Neural cell (in vitro differentiated cells): ENCODE data around the gene LILRB2. TPM values are rescaled to one million over a fixed set of nuclear protein-coding genes. Genes with fewer than 3 reads are reported as not detected.
"Not testable (repeated sequence)": the region's sequence is repeated elsewhere in the genome, so short reads cannot be mapped to it uniquely, and the experiment has no call there.

Experiments
- H2AFZ ChIP-seq: fragments of 200-600, 300-800 bp; sonication (generic), shearing (Covaris generic); 2 replicates; pipeline ENCODE4 v1.6.0; 2014; ENCODE audit warnings: low read depth, mild to moderate bottlenecking, antibody characterized with exemption, low read length, moderate library complexity
- H3F3A ChIP-seq: fragments of 200-600 bp; shearing (Covaris generic); 2 replicates; pipeline ENCODE4 v1.6.1; 2016; ENCODE audit warnings: mild to moderate bottlenecking, moderate library complexity, mixed read lengths, antibody characterized with exemption, low read length; ENCODE audit not compliant: insufficient read depth, poor library complexity, severe bottlenecking
- H3K27ac ChIP-seq: fragments of 200-600, 300-800 bp; sonication (generic), shearing (Covaris generic); 2 replicates; pipeline ENCODE4 v1.5.1; 2014; ENCODE audit warnings: mild to moderate bottlenecking, low read length, moderate library complexity
- H3K27me3 ChIP-seq: fragments of 300-800, 200-600 bp; sonication (generic), shearing (Covaris generic); 2 replicates; pipeline ENCODE4 v1.6.0; 2014; ENCODE audit warnings: mild to moderate bottlenecking, low read depth, low read length, moderate library complexity; ENCODE audit not compliant: insufficient read depth
- H3K36me3 ChIP-seq: fragments of 300-800, 200-600 bp; sonication (generic), shearing (Covaris generic); 2 replicates; pipeline ENCODE4 v1.5.1; 2014; ENCODE audit warnings: mild to moderate bottlenecking, antibody characterized with exemption, low read length, moderate library complexity; ENCODE audit not compliant: insufficient read depth
- H3K4me2 ChIP-seq: fragments of 300-800, 200-600 bp; sonication (generic), shearing (Covaris generic); 2 replicates; pipeline ENCODE4 v1.6.0; 2014; ENCODE audit warnings: mild to moderate bottlenecking, low read length
- H3K4me3 ChIP-seq: fragments of 300-800, 200-600 bp; sonication (generic), shearing (Covaris generic); 2 replicates; pipeline ENCODE4 v1.5.1; 2014; ENCODE audit warnings: mild to moderate bottlenecking, low read length, moderate library complexity
- H3K79me2 ChIP-seq: fragments of 200-600 bp; shearing (Covaris generic); replicated peaks from 2 replicates; pipeline ENCODE4 v1.6.0; 2014; ENCODE audit warnings: mild to moderate bottlenecking, low read length, moderate library complexity; ENCODE audit not compliant: insufficient read depth
- H3K9ac ChIP-seq: fragments of 300-800, 200-600 bp; sonication (generic), shearing (Covaris generic); 2 replicates; pipeline ENCODE4 v1.6.1; 2016; ENCODE audit warnings: mild to moderate bottlenecking, low read length, mixed read lengths
- H3K9me2 ChIP-seq: fragments of 200-600 bp; shearing (Covaris generic); 2 replicates; pipeline ENCODE4 v1.6.1; 2016; ENCODE audit warnings: mild to moderate bottlenecking, low read length, mixed read lengths; ENCODE audit not compliant: insufficient read depth
- H3K9me3 ChIP-seq: fragments of 200-600, 300-800 bp; sonication (generic), shearing (Covaris generic); 2 replicates; pipeline ENCODE4 v1.6.1; 2016; ENCODE audit warnings: mild to moderate bottlenecking, mixed run types, low read length, moderate library complexity, mixed read lengths
- H4K20me1 ChIP-seq: fragments of 200-600 bp; shearing (Covaris generic); 2 replicates; pipeline ENCODE4 v1.6.1; 2016; ENCODE audit warnings: mild to moderate bottlenecking, mixed run types; ENCODE audit not compliant: insufficient read depth
- CTCF ChIP-seq: fragments of 450-650 bp; IDR thresholded peaks from 2 replicates; pipeline ENCODE4 v1.5.1; 2014; ENCODE audit warnings: antibody characterized with exemption, mild to moderate bottlenecking, moderate library complexity; ENCODE audit not compliant: poor library complexity, severe bottlenecking
- EP300 ChIP-seq: fragments of 450-650 bp; conservative IDR thresholded peaks from 2 replicates; pipeline ENCODE4 v1.6.1; 2014; ENCODE audit warnings: antibody characterized with exemption, mild to moderate bottlenecking, moderate library complexity; ENCODE audit not compliant: poor library complexity, severe bottlenecking
- EZH2 ChIP-seq: fragments of 200-600, 300-800 bp; shearing (Covaris generic), sonication (generic); IDR thresholded peaks from 2 replicates; pipeline ENCODE4 v1.6.1; 2014; ENCODE audit warnings: antibody characterized with exemption, low read length, borderline replicate concordance, mild to moderate bottlenecking; ENCODE audit not compliant: insufficient read depth, poor library complexity, severe bottlenecking
- POLR2AphosphoS5 ChIP-seq: IDR thresholded peaks from 2 replicates; pipeline ENCODE4 v1.6.1; 2012
- TAF1 ChIP-seq: IDR thresholded peaks from 2 replicates; pipeline ENCODE4 v1.6.1; 2012; ENCODE audit warnings: low read depth
- polyA plus RNA-seq: library from polyadenylated mRNA; depleted of rRNA; stranded (reverse); fragments of >200 nt; gene quantifications from 2 replicates; pipeline ENCODE4 v1.2.3, GENCODE V29; 2014
- TF ChIP-seq, protein P1 (sequence below): IDR thresholded peaks from 2 replicates; pipeline ENCODE4 v1.6.1; 2012; ENCODE audit warnings: borderline replicate concordance

Gene LILRB2
- polyA plus RNA-seq, 1 donor from 2014 or later: not detected

DNA sequence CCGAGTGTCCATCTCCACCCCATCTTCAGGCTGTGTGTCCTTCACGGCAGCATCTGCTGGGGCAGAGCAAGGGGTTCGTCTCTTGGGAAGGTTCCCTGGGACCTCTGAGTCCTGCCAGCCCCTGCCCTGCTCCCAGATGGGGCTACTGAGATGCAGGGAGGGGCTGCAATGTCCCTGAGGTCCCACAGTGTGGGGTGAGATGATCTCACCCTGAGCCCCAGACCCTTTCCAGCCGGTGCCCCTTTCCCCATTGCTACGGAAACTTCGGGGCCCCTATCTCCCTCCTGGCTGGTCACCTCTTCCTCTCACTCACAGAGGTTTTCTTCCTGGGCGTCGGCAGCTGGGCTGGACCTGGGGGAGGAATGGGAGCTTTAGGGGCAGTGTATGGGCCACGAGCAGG, 5.0 kb downstream of the LILRB2 start:
- Histone ChIP-seq H2AFZ (no peak overlapping the region), H3K9me2 (no peaks in the 10 kb centered on the region), H3K27me3 (no peaks in the 10 kb centered on the region), H3K4me2 (no peak overlapping the region), H3K36me3 (no peaks in the 10 kb centered on the region), H3F3A (no peaks in the 10 kb centered on the region), H4K20me1 (no peaks in the 10 kb centered on the region), H3K9me3 (no peaks in the 10 kb centered on the region), H3K27ac (no peak overlapping the region), H3K9ac (no peak overlapping the region), H3K4me3 (no peak overlapping the region), H3K79me2 (no peaks in the 10 kb centered on the region)
- TF ChIP-seq TAF1 (no peak), CTCF (no peak), EP300 (no peak), POLR2AphosphoS5 (no peak), EZH2 (no peak)
- TF ChIP-seq, protein P1, sequence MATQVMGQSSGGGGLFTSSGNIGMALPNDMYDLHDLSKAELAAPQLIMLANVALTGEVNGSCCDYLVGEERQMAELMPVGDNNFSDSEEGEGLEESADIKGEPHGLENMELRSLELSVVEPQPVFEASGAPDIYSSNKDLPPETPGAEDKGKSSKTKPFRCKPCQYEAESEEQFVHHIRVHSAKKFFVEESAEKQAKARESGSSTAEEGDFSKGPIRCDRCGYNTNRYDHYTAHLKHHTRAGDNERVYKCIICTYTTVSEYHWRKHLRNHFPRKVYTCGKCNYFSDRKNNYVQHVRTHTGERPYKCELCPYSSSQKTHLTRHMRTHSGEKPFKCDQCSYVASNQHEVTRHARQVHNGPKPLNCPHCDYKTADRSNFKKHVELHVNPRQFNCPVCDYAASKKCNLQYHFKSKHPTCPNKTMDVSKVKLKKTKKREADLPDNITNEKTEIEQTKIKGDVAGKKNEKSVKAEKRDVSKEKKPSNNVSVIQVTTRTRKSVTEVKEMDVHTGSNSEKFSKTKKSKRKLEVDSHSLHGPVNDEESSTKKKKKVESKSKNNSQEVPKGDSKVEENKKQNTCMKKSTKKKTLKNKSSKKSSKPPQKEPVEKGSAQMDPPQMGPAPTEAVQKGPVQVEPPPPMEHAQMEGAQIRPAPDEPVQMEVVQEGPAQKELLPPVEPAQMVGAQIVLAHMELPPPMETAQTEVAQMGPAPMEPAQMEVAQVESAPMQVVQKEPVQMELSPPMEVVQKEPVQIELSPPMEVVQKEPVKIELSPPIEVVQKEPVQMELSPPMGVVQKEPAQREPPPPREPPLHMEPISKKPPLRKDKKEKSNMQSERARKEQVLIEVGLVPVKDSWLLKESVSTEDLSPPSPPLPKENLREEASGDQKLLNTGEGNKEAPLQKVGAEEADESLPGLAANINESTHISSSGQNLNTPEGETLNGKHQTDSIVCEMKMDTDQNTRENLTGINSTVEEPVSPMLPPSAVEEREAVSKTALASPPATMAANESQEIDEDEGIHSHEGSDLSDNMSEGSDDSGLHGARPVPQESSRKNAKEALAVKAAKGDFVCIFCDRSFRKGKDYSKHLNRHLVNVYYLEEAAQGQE: no peak

- H3F3A ChIP-seq, H3K9me3 ChIP-seq, H2AFZ ChIP-seq, H3K4me2 ChIP-seq, H3K9me2 ChIP-seq, H4K20me1 ChIP-seq, H3K79me2 ChIP-seq, H3K4me3 ChIP-seq, H3K36me3 ChIP-seq, H3K9ac ChIP-seq, H3K27ac ChIP-seq, H3K27me3 ChIP-seq: not testable (repeated sequence)
Measured at GRCh38 chr19:54274516-54274915, 6.4 kb downstream of the LILRB2 start.

GRCh38 chr19:54273821-54274220, 7.1 kb downstream of the LILRB2 start:
- H3K79me2 ChIP-seq: no peaks in the 10 kb centered on the region
- H3K36me3 ChIP-seq: no peaks in the 10 kb centered on the region
- H3K9ac ChIP-seq: no peak overlapping the region
- H2AFZ ChIP-seq: no peak overlapping the region
- no peaks in the 10 kb centered on the region for H4K20me1 ChIP-seq
- TF ChIP-seq, protein P1: no peak
- no peak overlapping the region for H3K4me2 ChIP-seq
- no peak overlapping the region for H3K4me3 ChIP-seq
- H3K27ac ChIP-seq: no peak overlapping the region
- no peaks in the 10 kb centered on the region for H3K9me2 ChIP-seq
- no peaks in the 10 kb centered on the region for H3F3A ChIP-seq
- no peaks in the 10 kb centered on the region for H3K9me3 ChIP-seq
- no peaks in the 10 kb centered on the region for H3K27me3 ChIP-seq

GRCh38 chr19:54272181-54272580, 8.7 kb downstream of the LILRB2 start:
- H4K20me1 ChIP-seq, H3K4me3 ChIP-seq, H3K9me2 ChIP-seq, H3K36me3 ChIP-seq, H3F3A ChIP-seq, H2AFZ ChIP-seq, H3K79me2 ChIP-seq, H3K9ac ChIP-seq, H3K9me3 ChIP-seq, H3K27me3 ChIP-seq, H3K27ac ChIP-seq, H3K4me2 ChIP-seq: not testable (repeated sequence)

GRCh38 chr19:54271587-54271986, 9.3 kb downstream of the LILRB2 start:
- not testable (repeated sequence) for H3K4me3 ChIP-seq, H3F3A ChIP-seq, H3K9me2 ChIP-seq, H3K9ac ChIP-seq, H3K36me3 ChIP-seq, H3K79me2 ChIP-seq, H3K4me2 ChIP-seq, H4K20me1 ChIP-seq, H2AFZ ChIP-seq, H3K27ac ChIP-seq, H3K9me3 ChIP-seq, H3K27me3 ChIP-seq
